Sigmoid colon (tissue), 3 donors: ENCODE results near the gene SLC30A7.

Source experiments
- CTCF ChIP-seq, 4 experiments: fragments of 450-650 bp in 3 of 4; fragments of 200-600 bp in 1 of 4; IDR thresholded peaks; one replicate each; pipeline ENCODE4 v1.5.1; 2016 to 2019; ENCODE audit warnings: antibody characterized with exemption in 4 of 4, mild to moderate bottlenecking in 3 of 4, moderate library complexity in 2 of 4
- POLR2A ChIP-seq, 2 donors: fragments of 450-650 bp; IDR thresholded peaks; one replicate each; pipeline ENCODE4 v1.6.1; 2016; ENCODE audit warnings: antibody characterized with exemption in 2 of 2, mild to moderate bottlenecking in 2 of 2, moderate library complexity in 2 of 2

- no peak for TF ChIP-seq CTCF (IDR thresholded peaks at IDR 0.05)
- TF ChIP-seq POLR2A (IDR thresholded peaks at IDR 0.05), result no peak
These were observed 92.2 kb downstream of the SLC30A7 start for GRCh38 chr1:100988121-100988520.
